GM19452 (cell line): Measurements from ENCODE around the gene TRIM14.
"Not testable (repeated sequence)": the region's sequence is repeated elsewhere in the genome, so short reads cannot be mapped to it uniquely, and the experiment has no call there.

Experiments used
- ATAC-seq: cut with Tn5 transposase; IDR thresholded peaks from one replicate; pipeline ENCODE4 v1.9.1; 2021; ENCODE audit not compliant: unreplicated experiment

The TRIM14 gene

DNA sequence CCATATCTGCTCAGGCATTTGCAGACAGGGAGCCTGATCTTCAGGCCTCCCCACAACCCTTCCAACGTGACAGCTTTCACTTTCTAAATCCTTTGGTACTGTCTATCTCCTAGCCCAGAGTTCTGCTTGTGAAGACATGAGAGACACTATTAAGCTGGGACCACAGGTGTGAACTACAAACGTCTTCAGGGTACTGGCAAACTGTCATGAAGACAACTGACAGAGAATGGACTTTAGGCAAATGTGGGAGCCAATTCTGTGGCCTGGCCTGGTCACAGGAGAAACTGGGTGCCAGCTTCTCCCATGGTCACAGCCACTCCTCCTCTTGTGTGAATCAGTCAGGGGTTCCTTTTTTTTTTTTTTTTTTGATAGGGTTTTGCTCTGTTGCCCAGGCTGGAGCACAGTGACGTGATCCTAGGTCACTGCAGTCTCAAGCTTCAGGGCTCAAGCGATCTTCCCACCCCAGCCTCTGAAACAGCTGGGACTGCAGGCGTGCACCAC, 10.4 kb downstream of the TRIM14 start:
- peak; percentile 70 for ATAC-seq

GRCh38 chr9:98107926-98108325, 11.1 kb downstream of the TRIM14 start:
- ATAC-seq, result peak; percentile 11

DNA sequence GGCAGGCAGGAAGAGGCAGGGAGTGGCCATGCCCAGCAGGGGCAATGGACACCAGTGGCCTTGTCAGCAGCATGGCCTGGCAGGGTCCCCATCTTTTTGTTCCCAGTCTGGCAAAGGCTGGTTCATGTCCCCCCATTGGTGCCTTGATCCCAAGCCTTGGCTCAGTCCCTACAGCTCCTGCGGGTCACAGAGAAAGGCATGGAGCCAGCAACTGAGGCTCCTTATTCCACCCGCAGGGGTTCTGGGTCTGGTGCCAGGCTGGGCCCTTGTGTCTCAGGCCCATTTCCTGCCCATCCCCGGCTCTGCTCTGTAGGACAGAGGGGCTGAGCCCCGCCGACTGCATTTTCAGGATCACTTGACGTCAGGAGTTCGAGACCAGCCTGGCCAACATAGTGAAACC, 14.0 kb downstream of the TRIM14 start:
- ATAC-seq, result no peak

GRCh38 chr9:98104445-98104881, 14.6 kb downstream of the TRIM14 start:
- ATAC-seq, result no peak

DNA sequence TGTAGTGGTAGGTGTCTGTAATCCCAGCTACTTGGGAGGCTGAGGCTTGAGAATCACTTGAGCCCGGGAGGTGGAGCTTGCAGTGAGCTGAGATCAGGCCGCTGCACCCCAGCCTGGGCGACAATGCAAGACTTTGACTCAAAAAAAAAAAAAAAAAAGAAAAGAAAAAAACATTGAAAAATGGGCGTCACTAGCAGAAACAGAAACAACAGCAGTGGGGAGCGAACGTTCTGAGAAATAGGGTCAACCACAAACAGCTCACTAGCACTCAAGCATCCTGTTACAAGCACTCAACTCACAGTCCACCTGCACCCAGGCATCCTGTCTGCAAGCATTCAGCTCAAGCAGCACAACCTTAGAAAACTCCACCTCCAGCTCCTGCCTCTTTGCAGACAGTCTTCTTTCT, 17.2 kb downstream of the TRIM14 start:
- ATAC-seq, result peak; percentile 94

GRCh38 chr9:98101416-98101815, 17.6 kb downstream of the TRIM14 start:
- no peak for ATAC-seq

GRCh38 chr9:98100456-98100855, 18.6 kb downstream of the TRIM14 start:
- ATAC-seq, result no peak

DNA sequence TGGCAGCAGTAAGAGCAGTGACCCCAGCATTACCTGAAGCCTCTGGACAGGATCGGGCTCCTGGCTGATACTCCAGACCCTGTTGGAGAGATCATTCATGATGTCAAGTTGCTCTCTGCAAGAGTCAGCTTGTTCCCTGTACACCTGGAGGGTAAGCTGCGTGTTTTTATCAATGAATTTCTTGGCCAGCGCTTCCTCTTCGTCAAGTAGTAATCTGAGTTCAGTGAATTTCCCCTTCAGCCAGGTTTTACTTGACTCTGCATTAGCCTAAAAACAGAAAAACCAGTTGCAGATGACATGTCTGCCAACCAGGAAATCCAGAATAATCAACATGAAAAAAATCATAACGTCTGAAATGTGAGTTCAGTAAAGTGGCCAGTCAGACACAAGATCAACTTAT, 19.1 kb downstream of the TRIM14 start:
- ATAC-seq, result no peak

GRCh38 chr9:98099346-98099745, 19.7 kb downstream of the TRIM14 start:
- ATAC-seq, result no peak

GRCh38 chr9:98097836-98098235, 21.2 kb downstream of the TRIM14 start:
- ATAC-seq, result no peak

DNA sequence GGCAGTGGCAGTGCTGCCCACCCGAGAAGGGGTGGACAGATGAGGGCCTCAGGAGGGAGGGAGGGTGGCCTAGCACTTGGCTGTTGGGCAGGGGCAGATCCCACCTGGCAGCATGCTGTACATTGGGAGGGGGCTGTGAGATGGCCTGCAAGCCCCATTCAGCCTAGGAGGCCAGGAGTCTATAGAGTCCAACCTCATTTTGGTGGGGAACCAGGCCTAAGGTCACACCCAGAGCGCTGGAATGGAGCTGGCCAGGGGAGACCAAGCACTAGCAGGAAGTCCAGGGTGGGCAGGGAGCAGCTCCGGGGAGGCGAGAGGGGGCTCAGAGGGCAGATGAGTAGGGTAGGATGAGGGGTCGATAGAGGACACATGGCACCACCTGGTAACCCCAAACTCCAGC, 22.9 kb downstream of the TRIM14 start:
- ATAC-seq, result no peak

GRCh38 chr9:98095401-98095800, 23.6 kb downstream of the TRIM14 start:
- no peak for ATAC-seq

GRCh38 chr9:98094851-98095250, 24.2 kb downstream of the TRIM14 start:
- ATAC-seq, result no peak

DNA sequence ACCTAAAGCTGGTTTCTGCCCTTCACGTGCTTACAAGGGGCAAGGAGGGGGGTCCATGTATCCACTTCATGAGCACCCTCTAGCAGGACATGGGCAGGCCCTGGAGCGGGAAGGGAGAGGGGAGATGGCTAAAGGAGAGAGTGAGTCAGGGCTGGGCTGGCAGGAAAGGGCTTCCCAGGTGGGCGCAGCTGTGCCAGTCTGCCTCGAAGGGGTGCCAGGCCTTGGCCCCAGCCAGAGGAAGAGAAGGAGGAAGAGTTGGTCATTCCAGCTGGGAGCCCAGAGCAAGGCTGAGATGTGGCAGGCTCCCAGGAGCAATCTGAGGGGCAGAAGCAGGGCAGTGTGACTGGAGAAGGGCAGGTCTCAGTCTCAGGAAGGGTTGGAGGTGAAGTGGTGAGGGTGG, 24.7 kb downstream of the TRIM14 start:
- no peak for ATAC-seq

DNA sequence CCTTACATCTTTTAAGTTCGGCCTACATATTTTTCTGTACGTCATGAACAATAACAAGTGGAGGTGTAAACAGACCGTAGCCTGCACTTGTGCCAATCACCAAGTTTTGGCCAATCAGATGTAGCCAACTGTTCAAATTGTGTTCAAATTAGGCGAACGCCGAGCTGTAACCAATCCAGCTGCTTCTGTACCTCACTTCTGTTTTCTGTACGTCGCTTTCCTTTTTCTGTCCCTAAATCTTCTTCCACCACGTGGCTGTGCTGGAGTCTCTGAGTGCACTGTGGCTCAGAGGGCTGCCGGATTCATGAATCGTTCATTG, 26.4 kb downstream of the TRIM14 start:
- no peak for ATAC-seq

DNA sequence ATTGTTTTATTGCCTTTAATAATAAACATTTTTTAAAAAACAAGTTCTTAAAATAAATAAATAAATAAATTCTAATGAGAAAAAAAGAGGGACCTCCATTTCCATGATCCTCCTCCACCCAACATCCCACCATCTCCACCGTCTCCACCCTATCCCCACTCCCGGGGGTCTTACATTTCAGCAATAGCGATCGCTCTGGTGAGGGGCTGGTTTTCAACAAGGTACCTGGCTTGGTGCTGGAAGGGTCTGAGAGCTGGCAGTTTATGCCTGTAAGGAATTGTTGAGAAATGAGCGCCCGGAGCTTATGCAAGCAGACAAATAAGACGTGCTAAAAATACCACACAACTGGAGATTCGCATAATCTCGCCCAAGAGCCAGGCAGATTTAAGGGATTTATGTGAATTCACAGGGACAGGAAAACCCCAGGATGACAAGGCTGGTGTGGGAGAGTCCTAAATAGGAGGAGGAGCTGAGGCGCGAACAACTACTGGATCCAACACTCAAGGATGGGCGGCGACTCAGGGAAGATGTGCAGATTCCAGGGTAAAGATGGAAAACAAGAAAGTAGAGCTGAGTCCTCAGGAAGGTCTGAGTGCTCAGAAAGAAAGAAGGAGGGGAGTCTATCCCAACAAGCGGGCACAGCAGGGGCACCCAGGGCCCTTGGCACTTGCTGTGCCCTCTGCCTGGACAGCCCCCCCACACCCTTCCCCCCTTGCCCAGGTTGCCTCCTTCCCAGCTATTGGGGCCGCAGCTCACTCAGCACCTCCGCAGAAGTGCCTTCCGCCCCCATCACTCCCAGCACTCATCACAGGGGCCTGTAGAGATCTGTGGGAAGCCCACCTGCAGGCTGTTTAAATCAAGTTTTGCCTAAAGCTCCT, 27.0 kb downstream of the TRIM14 start:
- no peak for ATAC-seq

GRCh38 chr9:98090674-98091073, 28.3 kb downstream of the TRIM14 start:
- not testable (repeated sequence) for ATAC-seq

GRCh38 chr9:98087420-98088354, 31.3 kb downstream of the TRIM14 start:
- no peak for ATAC-seq

- no peak for ATAC-seq
Measured at GRCh38 chr9:98086461-98086860, 32.6 kb downstream of the TRIM14 start.

GRCh38 chr9:98085944-98086343, 33.1 kb downstream of the TRIM14 start:
- ATAC-seq, result no peak

DNA sequence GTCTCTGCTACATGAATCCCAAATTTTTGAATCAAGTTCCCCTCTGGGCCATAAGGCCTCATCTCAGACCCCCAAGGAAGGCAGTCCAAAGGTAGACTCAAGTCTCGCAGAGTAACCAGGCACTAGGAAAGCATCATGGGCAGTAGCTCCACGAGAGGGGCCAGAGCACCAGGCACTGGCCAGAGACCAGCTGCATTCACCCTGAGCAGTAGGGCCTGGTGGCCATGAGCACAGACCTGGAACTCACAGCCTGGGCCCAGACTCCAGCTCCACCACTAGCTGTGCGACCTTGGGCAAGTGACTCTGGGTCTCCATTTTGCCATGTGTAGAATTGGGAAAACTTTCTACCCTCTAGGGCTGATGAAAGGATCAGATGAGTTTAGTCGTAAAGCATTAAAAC, 34.0 kb downstream of the TRIM14 start:
- no peak for ATAC-seq

DNA sequence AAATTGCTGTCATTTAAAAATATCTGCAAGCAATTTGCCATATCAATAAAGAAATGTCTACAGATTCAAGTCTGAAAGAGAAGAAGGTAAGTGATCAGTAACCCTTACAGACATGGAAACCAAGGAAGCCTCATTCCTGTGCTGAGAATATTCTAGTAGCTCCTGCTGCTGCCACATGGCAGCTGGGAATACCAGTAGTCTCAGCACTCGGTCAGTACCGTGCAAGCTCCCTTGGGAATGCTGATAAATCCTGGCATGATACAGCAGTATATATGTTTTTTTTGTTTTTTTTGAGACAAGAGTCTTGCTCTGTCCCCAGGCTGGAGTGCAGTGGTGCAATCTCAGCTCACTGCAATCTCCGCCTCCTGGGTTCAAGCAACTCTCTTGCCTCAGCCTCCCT, 34.6 kb downstream of the TRIM14 start:
- ATAC-seq, result no peak
